DND-41 (cell line): ENCODE results near the gene CACNA1E.

Experiments
- EZH2 ChIP-seq: IDR thresholded peaks from 3 replicates; pipeline ENCODE4 v1.6.1; 2012; ENCODE audit warnings: borderline replicate concordance, low read depth, mild to moderate bottlenecking, moderate library complexity, low read length, inconsistent platforms; ENCODE audit not compliant: severe bottlenecking
- TF ChIP-seq, protein P1 (sequence below): IDR thresholded peaks from 2 replicates; pipeline ENCODE4 v1.5.1; 2012; ENCODE audit warnings: borderline replicate concordance, low read length, moderate library complexity, mild to moderate bottlenecking; ENCODE audit not compliant: poor library complexity, severe bottlenecking; ENCODE audit errors: extremely low read depth

DNA sequence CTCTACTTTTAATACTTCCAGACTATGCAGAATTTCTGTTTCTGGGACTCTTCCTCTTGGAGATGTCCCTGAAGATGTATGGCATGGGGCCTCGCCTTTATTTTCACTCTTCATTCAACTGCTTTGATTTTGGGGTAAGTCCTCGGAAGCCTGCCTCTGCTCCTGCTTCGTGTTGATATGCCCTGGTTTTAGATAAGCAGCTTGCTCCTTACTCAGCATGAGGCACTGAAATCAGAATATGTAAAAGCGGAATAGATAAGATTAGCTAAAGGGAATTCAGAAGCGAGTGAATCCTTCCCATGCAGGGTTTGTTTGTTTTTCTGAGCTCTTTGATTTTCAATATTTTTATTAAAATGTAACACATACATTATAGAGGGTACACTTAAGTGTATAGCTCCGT lies 234.7 kb downstream of the CACNA1E start:
- TF ChIP-seq EZH2 = no peak
- TF ChIP-seq, protein P1, sequence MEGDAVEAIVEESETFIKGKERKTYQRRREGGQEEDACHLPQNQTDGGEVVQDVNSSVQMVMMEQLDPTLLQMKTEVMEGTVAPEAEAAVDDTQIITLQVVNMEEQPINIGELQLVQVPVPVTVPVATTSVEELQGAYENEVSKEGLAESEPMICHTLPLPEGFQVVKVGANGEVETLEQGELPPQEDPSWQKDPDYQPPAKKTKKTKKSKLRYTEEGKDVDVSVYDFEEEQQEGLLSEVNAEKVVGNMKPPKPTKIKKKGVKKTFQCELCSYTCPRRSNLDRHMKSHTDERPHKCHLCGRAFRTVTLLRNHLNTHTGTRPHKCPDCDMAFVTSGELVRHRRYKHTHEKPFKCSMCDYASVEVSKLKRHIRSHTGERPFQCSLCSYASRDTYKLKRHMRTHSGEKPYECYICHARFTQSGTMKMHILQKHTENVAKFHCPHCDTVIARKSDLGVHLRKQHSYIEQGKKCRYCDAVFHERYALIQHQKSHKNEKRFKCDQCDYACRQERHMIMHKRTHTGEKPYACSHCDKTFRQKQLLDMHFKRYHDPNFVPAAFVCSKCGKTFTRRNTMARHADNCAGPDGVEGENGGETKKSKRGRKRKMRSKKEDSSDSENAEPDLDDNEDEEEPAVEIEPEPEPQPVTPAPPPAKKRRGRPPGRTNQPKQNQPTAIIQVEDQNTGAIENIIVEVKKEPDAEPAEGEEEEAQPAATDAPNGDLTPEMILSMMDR = no peak
